ENCODE results near the gene EYS.

Gene EYS

GRCh38 chr6:65707126-65707826 is at the start of gene EYS:
TSS of gene EYS (minus strand) at chr6:65707226. CDS start at chr6:65495410, 211,816 bp downstream.
- no peak for DNase-seq (ENCODE audit: low read depth)
- TF ChIP-seq, protein P1, sequence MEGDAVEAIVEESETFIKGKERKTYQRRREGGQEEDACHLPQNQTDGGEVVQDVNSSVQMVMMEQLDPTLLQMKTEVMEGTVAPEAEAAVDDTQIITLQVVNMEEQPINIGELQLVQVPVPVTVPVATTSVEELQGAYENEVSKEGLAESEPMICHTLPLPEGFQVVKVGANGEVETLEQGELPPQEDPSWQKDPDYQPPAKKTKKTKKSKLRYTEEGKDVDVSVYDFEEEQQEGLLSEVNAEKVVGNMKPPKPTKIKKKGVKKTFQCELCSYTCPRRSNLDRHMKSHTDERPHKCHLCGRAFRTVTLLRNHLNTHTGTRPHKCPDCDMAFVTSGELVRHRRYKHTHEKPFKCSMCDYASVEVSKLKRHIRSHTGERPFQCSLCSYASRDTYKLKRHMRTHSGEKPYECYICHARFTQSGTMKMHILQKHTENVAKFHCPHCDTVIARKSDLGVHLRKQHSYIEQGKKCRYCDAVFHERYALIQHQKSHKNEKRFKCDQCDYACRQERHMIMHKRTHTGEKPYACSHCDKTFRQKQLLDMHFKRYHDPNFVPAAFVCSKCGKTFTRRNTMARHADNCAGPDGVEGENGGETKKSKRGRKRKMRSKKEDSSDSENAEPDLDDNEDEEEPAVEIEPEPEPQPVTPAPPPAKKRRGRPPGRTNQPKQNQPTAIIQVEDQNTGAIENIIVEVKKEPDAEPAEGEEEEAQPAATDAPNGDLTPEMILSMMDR (IDR thresholded peaks at IDR 0.05; ENCODE audit: control insufficient read depth, extremely low read depth, insufficient read depth), result no peak
- H3K4me3 ChIP-seq (ENCODE audit: low read depth, low read length), result no peak within 1 kb of the TSS

GRCh38 chr6:65746302-65746701 is 39.3 kb upstream of the EYS start:
- H3K4me3 ChIP-seq (ENCODE audit: low read depth, low read length), result no peak overlapping the region
- DNase-seq (ENCODE audit: low read depth), result no peak
- TF ChIP-seq, protein P1 (IDR thresholded peaks at IDR 0.05; ENCODE audit: control insufficient read depth, extremely low read depth, insufficient read depth), result no peak

- DNase-seq (ENCODE audit: low read depth), result no peak
- TF ChIP-seq, protein P1 (IDR thresholded peaks at IDR 0.05; ENCODE audit: control insufficient read depth, extremely low read depth, insufficient read depth), result no peak
- H3K4me3 ChIP-seq (ENCODE audit: low read depth, low read length), result no peak overlapping the region
These were observed 38.6 kb upstream of the EYS start for GRCh38 chr6:65745614-65746013.

GRCh38 chr6:65728879-65729479 is 22.0 kb upstream of the EYS start:
- no peak for DNase-seq (ENCODE audit: low read depth)
- TF ChIP-seq, protein P1 (IDR thresholded peaks at IDR 0.05; ENCODE audit: control insufficient read depth, extremely low read depth, insufficient read depth), result no peak
- no peak overlapping the region for H3K4me3 ChIP-seq (ENCODE audit: low read depth, low read length)

- DNase-seq (ENCODE audit: low read depth), result no peak
- H3K4me3 ChIP-seq (ENCODE audit: low read depth, low read length), result no peak overlapping the region
- TF ChIP-seq, protein P1 (IDR thresholded peaks at IDR 0.05; ENCODE audit: control insufficient read depth, extremely low read depth, insufficient read depth), result no peak
These were observed 12.1 kb upstream of the EYS start for GRCh38 chr6:65719101-65719500.

DNA sequence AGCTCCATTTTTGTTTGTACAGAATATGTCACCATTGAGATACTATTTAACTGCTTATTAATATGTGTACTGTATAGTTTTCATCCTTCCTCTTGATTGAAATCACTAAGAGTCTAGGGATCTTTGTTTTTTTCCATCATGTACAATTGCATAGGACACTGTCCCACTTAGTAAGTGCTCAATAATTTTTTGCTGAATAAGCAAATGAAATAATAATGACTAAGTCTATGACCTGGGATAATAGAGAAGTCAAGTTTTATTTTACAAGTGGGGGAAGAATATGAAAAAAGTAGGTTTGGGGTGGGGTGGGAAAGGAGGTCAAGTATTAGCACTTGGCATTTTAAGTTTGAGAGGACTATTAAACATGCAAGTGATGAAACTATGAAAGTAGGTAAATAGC is 4.5 kb upstream of the EYS start:
- no peak for DNase-seq (ENCODE audit: low read depth)
- no peak overlapping the region for H3K4me3 ChIP-seq (ENCODE audit: low read depth, low read length)
- TF ChIP-seq, protein P1 (IDR thresholded peaks at IDR 0.05; ENCODE audit: control insufficient read depth, extremely low read depth, insufficient read depth), result no peak

Measured in LNCaP clone FGC (cell line).